GM12865 (cell line): ENCODE data around the gene STX8.

Source experiments
- DNase-seq: peaks from one replicate; pipeline ENCODE4 v3.0.0; 2010; ENCODE audit warnings: low read depth
- H3K4me3 ChIP-seq: 2 replicates; pipeline ENCODE4 v1.5.1; 2011; ENCODE audit warnings: mild to moderate bottlenecking, low read depth, low read length, control low read depth
- TF ChIP-seq, protein P1 (sequence below): IDR thresholded peaks from 2 replicates; pipeline ENCODE4 v1.5.1; 2011; ENCODE audit warnings: low read length, control low read depth, low read depth, inconsistent platforms; ENCODE audit not compliant: insufficient read depth; ENCODE audit errors: missing control alignments

The STX8 gene

DNA sequence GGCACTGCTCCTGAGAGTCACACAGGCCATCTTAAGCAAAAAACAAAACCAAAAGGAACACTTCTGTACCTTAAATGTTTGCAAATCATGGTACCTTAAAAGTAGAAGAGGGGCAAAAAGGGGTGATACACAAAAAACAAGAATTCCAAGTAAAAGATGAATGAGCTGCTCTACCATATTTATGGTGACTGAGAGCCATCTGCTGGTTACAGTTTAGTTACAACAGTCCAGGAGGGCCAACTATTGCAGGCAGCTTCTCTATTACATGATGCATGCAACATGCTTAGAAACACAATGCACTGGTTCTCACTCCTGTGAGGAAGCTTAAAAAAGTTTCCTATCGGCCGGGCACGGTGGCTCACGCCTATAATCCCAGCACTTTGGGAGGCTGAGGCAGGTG lies 53.5 kb downstream of the STX8 start:
- peak; percentile 53 for DNase-seq
- TF ChIP-seq, protein P1, sequence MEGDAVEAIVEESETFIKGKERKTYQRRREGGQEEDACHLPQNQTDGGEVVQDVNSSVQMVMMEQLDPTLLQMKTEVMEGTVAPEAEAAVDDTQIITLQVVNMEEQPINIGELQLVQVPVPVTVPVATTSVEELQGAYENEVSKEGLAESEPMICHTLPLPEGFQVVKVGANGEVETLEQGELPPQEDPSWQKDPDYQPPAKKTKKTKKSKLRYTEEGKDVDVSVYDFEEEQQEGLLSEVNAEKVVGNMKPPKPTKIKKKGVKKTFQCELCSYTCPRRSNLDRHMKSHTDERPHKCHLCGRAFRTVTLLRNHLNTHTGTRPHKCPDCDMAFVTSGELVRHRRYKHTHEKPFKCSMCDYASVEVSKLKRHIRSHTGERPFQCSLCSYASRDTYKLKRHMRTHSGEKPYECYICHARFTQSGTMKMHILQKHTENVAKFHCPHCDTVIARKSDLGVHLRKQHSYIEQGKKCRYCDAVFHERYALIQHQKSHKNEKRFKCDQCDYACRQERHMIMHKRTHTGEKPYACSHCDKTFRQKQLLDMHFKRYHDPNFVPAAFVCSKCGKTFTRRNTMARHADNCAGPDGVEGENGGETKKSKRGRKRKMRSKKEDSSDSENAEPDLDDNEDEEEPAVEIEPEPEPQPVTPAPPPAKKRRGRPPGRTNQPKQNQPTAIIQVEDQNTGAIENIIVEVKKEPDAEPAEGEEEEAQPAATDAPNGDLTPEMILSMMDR: peak; percentile 43

DNA sequence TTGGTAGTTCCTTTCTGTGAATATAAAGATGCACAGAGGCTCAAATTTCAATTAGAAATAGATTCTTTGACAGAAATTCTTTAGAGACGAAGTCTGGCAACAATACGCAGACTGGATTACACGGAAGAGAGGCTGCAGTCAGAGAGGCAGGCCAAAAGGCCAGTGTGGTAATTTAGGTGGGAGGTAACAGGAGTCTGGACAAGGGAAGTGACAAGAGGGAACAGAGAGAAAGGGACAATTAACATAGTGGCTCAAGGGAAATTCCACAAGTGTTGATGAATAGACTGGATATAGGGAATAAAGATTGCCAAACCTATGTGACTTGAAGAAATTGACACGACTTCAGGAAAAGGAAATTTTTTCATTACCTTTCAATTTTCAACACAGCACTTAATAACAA lies 54.6 kb downstream of the STX8 start:
- no peak overlapping the region for H3K4me3 ChIP-seq
- DNase-seq: no peak
- TF ChIP-seq, protein P1: no peak

More for the DNA sequence above, 53.5 kb downstream of the STX8 start:
- H3K4me3 ChIP-seq: no peak overlapping the region

GRCh38 chr17:9520649-9521048 lies 55.0 kb downstream of the STX8 start:
- H3K4me3 ChIP-seq: no peak overlapping the region
- no peak for DNase-seq
- TF ChIP-seq, protein P1: no peak

GRCh38 chr17:9519583-9520272 lies 55.9 kb downstream of the STX8 start:
- no peak overlapping the region for H3K4me3 ChIP-seq
- no peak for DNase-seq
- TF ChIP-seq, protein P1: no peak

GRCh38 chr17:9517396-9517795 lies 58.2 kb downstream of the STX8 start:
- TF ChIP-seq, protein P1: no peak
- peak; percentile 17 for DNase-seq
- H3K4me3 ChIP-seq: no peak overlapping the region

- DNase-seq: no peak
- TF ChIP-seq, protein P1: no peak
- no peak overlapping the region for H3K4me3 ChIP-seq
These were observed 62.4 kb downstream of the STX8 start for GRCh38 chr17:9513266-9513665.
